ENCODE measurements around the gene SPPL3. TPM values are rescaled to one million over a fixed set of nuclear protein-coding genes. Genes with fewer than 3 reads are reported as not detected.
A peak's percentile ranks its signal among the peaks of the same experiment; 100 is the strongest.

Gene SPPL3
- polyA plus RNA-seq, 1 of the 3 experiments (the other 2 are of a cell fraction), result 18.8 TPM

DNA sequence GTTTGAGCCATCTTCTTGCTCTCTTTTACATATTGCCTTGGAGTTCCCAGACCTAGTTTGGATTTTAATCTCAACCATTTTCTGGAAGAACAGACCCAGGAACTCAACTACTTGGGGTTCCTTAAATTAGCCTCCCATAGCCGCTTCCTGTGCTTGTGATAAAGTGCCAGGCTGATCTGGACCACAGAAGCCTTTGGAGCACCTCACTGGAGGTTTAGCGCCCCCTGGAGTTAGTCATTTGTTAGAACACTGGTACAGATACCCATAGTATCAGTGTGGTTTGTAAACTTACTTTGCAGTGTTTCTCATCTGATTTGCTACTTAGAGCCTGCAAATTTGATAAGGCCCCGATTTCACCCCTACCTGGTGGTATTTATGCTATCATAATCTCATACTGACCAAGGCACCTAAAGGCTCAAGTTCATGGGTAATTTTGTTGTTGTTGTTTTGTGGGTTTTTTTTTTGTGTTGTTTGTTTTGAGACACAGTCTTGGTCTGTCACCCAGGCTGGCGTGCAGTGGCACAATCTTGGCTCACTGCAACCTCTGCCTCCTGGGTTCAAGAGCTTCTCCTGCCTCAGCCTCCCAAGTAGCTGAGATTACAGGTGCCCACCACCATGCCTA is 190.2 kb downstream of the SPPL3 start:
- Histone ChIP-seq H3K4me2 (no peak overlapping the region), H3K27ac (ENCODE audit: low read depth in 2 of 2, low read length in 1 of 2) (no peak overlapping the region), H3K4me3 (ENCODE audit: low read depth in 2 of 2, low read length in 1 of 2) (no peak overlapping the region; a peak in 1 of 4 replicates), H3K4me1 (ENCODE audit: control insufficient read depth in 1 of 2, insufficient read depth in 2 of 2, low read depth in 1 of 2, low read length in 1 of 2) (peaks cover 0 to 24% of the 10 kb centered on the region in 2 experiments; a peak in 2 of 4 replicates), H3K9me3 (no peaks in the 10 kb centered on the region), H3K9me2 (no peaks in the 10 kb centered on the region), H3K79me2 (ENCODE audit: insufficient read depth) (peaks cover 37% of the 10 kb centered on the region), H2AFZ (ENCODE audit: low read depth) (no peak overlapping the region), H3K36me3 (replicated peaks in 1 of 2; ENCODE audit: control insufficient read depth in 1 of 2, insufficient read depth in 2 of 2, low read length in 1 of 2) (peaks cover 32 to 42% of the 10 kb centered on the region in 2 experiments), H3F3A (replicated peaks; ENCODE audit: insufficient read depth) (peaks cover 15% of the 10 kb centered on the region), H3K9ac (no peak overlapping the region), H3K27me3 (ENCODE audit: insufficient read depth) (no peaks in the 10 kb centered on the region), H4K20me1 (ENCODE audit: insufficient read depth) (no peaks in the 10 kb centered on the region)
- CTCF ChIA-PET, result interaction anchor here (0.8 to 1.8 kb wide), 10 partner anchors 11 to 257 kb away, joined by 3 to 8 read pairs (median 4); no protein-coding TSS in a partner anchor
- TF ChIP-seq RCOR1 (IDR thresholded peaks at IDR 0.05; ENCODE audit: low read length) (no peak), CHD2 (IDR thresholded peaks at IDR 0.05; ENCODE audit: low read length, partially characterized antibody) (peak; percentile 42), RAD21 (IDR thresholded peaks at IDR 0.05; ENCODE audit: low read length) (peak; percentile 86), YY1 (IDR thresholded peaks at IDR 0.05; ENCODE audit: low read depth) (no peak), NFIC (IDR thresholded peaks at IDR 0.05; ENCODE audit: borderline replicate concordance) (no peak), POLR2AphosphoS5 (IDR thresholded peaks at IDR 0.05; ENCODE audit: low read depth, low read length) (no peak), RFX5 (IDR thresholded peaks at IDR 0.05; ENCODE audit: low read length) (no peak), SMC3 (IDR thresholded peaks at IDR 0.05; ENCODE audit: low read depth, low read length) (peak; percentile 86), CTCF (IDR thresholded peaks at IDR 0.05) (peak; percentile 90), GABPA (IDR thresholded peaks at IDR 0.05; ENCODE audit: low read depth) (no peak), RXRA (IDR thresholded peaks at IDR 0.05; ENCODE audit: borderline replicate concordance, low read depth) (no peak)
- TF ChIP-seq, protein P1, sequence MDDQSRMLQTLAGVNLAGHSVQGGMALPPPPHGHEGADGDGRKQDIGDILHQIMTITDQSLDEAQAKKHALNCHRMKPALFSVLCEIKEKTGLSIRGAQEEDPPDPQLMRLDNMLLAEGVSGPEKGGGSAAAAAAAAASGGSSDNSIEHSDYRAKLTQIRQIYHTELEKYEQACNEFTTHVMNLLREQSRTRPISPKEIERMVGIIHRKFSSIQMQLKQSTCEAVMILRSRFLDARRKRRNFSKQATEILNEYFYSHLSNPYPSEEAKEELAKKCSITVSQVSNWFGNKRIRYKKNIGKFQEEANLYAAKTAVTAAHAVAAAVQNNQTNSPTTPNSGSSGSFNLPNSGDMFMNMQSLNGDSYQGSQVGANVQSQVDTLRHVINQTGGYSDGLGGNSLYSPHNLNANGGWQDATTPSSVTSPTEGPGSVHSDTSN (IDR thresholded peaks at IDR 0.05), result no peak
- POLR2A ChIA-PET, result no interaction called here
- 20% methylated on average over 4 of the region's 4 CpGs for WGBS (ENCODE audit: low lambda C conversion rate)
- DNase-seq, result peak; percentile 77

GRCh38 chr12:120712610-120713009 is 191.5 kb downstream of the SPPL3 start:
- H3K79me2 ChIP-seq (ENCODE audit: insufficient read depth), result peaks cover 37% of the 10 kb centered on the region
- H2AFZ ChIP-seq (ENCODE audit: low read depth), result no peak overlapping the region
- TF ChIP-seq USF1 (IDR thresholded peaks at IDR 0.05; ENCODE audit: borderline replicate concordance, low read depth) (no peak), TAF1 (IDR thresholded peaks at IDR 0.05; ENCODE audit: borderline replicate concordance, low read depth, low read length) (no peak), POLR2AphosphoS5 (IDR thresholded peaks at IDR 0.05; ENCODE audit: low read depth, low read length) (no peak), CHD2 (IDR thresholded peaks at IDR 0.05; ENCODE audit: low read length, partially characterized antibody) (no peak), ELF1 (IDR thresholded peaks at IDR 0.05) (no peak), YY1 (IDR thresholded peaks at IDR 0.05; ENCODE audit: low read depth) (no peak)
- H4K20me1 ChIP-seq (ENCODE audit: insufficient read depth), result no peaks in the 10 kb centered on the region
- no peak overlapping the region for H3K27ac ChIP-seq (ENCODE audit: low read depth in 2 of 2, low read length in 1 of 2)
- H3K9me2 ChIP-seq, result no peaks in the 10 kb centered on the region
- no peak overlapping the region for H3K9ac ChIP-seq
- no peak overlapping the region; a peak in 1 of 4 replicates for H3K4me3 ChIP-seq (ENCODE audit: low read depth in 2 of 2, low read length in 1 of 2)
- no peak for DNase-seq
- no peak overlapping the region for H3K4me2 ChIP-seq
- ChIA-PET POLR2A (no interaction called here), CTCF (interaction anchor here (1.2 to 5.3 kb wide), 6 partner anchors 10 to 259 kb away, joined by 3 to 67 read pairs (median 6); partner anchors contain the start of genes MLEC and POP5)
- peaks cover 0 to 29% of the 10 kb centered on the region in 2 experiments; a peak in 2 of 4 replicates for H3K4me1 ChIP-seq (ENCODE audit: control insufficient read depth in 1 of 2, insufficient read depth in 2 of 2, low read depth in 1 of 2, low read length in 1 of 2)
- H3K9me3 ChIP-seq, result no peaks in the 10 kb centered on the region
- H3F3A ChIP-seq (replicated peaks; ENCODE audit: insufficient read depth), result peaks cover 15% of the 10 kb centered on the region
- WGBS (ENCODE audit: low lambda C conversion rate), result 96% methylated on average over 6 of the region's 6 CpGs
- H3K36me3 ChIP-seq (replicated peaks in 1 of 2; ENCODE audit: control insufficient read depth in 1 of 2, insufficient read depth in 2 of 2, low read length in 1 of 2), result peaks cover 22 to 42% of the 10 kb centered on the region in 2 experiments
- no peaks in the 10 kb centered on the region for H3K27me3 ChIP-seq (ENCODE audit: insufficient read depth)
